Mucosa of rectum (tissue), 2 donors: ENCODE data around the gene JMJD6.

Experiments
- H3K27ac ChIP-seq, 2 donors: one replicate each; pipeline ENCODE4 v1.7.0; 2013; ENCODE audit warnings: inconsistent platforms in 2 of 2, low read depth in 2 of 2, low read length in 2 of 2
- H3K27me3 ChIP-seq, 2 donors: one replicate each; pipeline ENCODE4 v1.7.0; 2013; ENCODE audit warnings: low read length in 2 of 2; ENCODE audit not compliant: control insufficient read depth in 2 of 2, insufficient read depth in 2 of 2
- H3K36me3 ChIP-seq, 2 donors: one replicate each; pipeline ENCODE4 v1.7.0; 2013; ENCODE audit warnings: low read length in 2 of 2; ENCODE audit not compliant: control insufficient read depth in 2 of 2, insufficient read depth in 2 of 2
- H3K4me1 ChIP-seq, 2 donors: one replicate each; pipeline ENCODE4 v1.7.0; 2013; ENCODE audit warnings: low read length in 2 of 2, mild to moderate bottlenecking in 1 of 2; ENCODE audit not compliant: control insufficient read depth in 2 of 2, insufficient read depth in 2 of 2
- H3K4me3 ChIP-seq, 2 donors: one replicate each; pipeline ENCODE4 v1.7.0; 2013; ENCODE audit warnings: low read length in 2 of 2
- H3K9ac ChIP-seq, 2 donors: one replicate each; pipeline ENCODE4 v1.7.0; 2013; ENCODE audit warnings: low read length in 2 of 2, low read depth in 1 of 2, mild to moderate bottlenecking in 1 of 2
- H3K9me3 ChIP-seq, 2 donors: one replicate each; pipeline ENCODE4 v1.7.0; 2013; ENCODE audit warnings: low read length in 2 of 2; ENCODE audit not compliant: control insufficient read depth in 2 of 2
- donor health status: healthy.
- donor health status: Normal muscosa, but diverticular disease.

The JMJD6 gene

GRCh38 chr17:76689859-76690258 lies 36.5 kb downstream of the JMJD6 start:
- H3K27me3 ChIP-seq, result peaks cover 0 to 6% of the 10 kb centered on the region in 2 donors
- H3K36me3 ChIP-seq, result no peaks in the 10 kb centered on the region
- H3K4me1 ChIP-seq, result peaks cover 9% of the 10 kb centered on the region in 2 donors
- H3K4me3 ChIP-seq, result no peak overlapping the region
- no peaks in the 10 kb centered on the region for H3K9me3 ChIP-seq
- H3K9ac ChIP-seq, result no peak overlapping the region
- H3K27ac ChIP-seq, result no peak overlapping the region

GRCh38 chr17:76688165-76688622 lies 38.2 kb downstream of the JMJD6 start:
- Histone ChIP-seq H3K27ac (peak overlapping the region; percentile 78 to 79), H3K36me3 (peaks cover 0 to under 1% of the 10 kb centered on the region in 2 donors), H3K9ac (no peak overlapping the region), H3K9me3 (no peaks in the 10 kb centered on the region), H3K27me3 (peaks cover 0 to 6% of the 10 kb centered on the region in 2 donors), H3K4me3 (no peak overlapping the region), H3K4me1 (peaks cover 9% of the 10 kb centered on the region in 2 donors)

- H3K4me1 ChIP-seq, result peaks cover 9% of the 10 kb centered on the region in 2 donors
- peak overlapping the region; percentile 78 to 79 for H3K27ac ChIP-seq
- no peak overlapping the region for H3K9ac ChIP-seq
- peaks cover 0 to 3% of the 10 kb centered on the region in 2 donors for H3K36me3 ChIP-seq
- H3K27me3 ChIP-seq, result peaks cover 0 to 6% of the 10 kb centered on the region in 2 donors
- no peaks in the 10 kb centered on the region for H3K9me3 ChIP-seq
- no peak overlapping the region for H3K4me3 ChIP-seq
Observed at GRCh38 chr17:76687298-76688164, 38.9 kb downstream of the JMJD6 start.

GRCh38 chr17:76686538-76687297 lies 39.7 kb downstream of the JMJD6 start:
- no peak overlapping the region for H3K4me3 ChIP-seq
- H3K9me3 ChIP-seq, result no peaks in the 10 kb centered on the region
- H3K4me1 ChIP-seq, result peaks cover 9 to 13% of the 10 kb centered on the region in 2 donors
- H3K9ac ChIP-seq, result no peak overlapping the region
- peaks cover 0 to 3% of the 10 kb centered on the region in 2 donors for H3K36me3 ChIP-seq
- peak overlapping the region in 1 of 2 donors; percentile 79 for H3K27ac ChIP-seq
- H3K27me3 ChIP-seq, result peaks cover 0 to 6% of the 10 kb centered on the region in 2 donors

- no peak overlapping the region for H3K9ac ChIP-seq
- H3K27me3 ChIP-seq, result peaks cover 0 to 6% of the 10 kb centered on the region in 2 donors
- no peaks in the 10 kb centered on the region for H3K9me3 ChIP-seq
- no peak overlapping the region for H3K4me3 ChIP-seq
- peaks cover 0 to 3% of the 10 kb centered on the region in 2 donors for H3K36me3 ChIP-seq
- no peak overlapping the region for H3K27ac ChIP-seq
- peaks cover 14 to 18% of the 10 kb centered on the region in 2 donors for H3K4me1 ChIP-seq
Observed at GRCh38 chr17:76685846-76686245, 40.6 kb downstream of the JMJD6 start.

- H3K4me3 ChIP-seq, result no peak overlapping the region
Observed at GRCh38 chr17:76685366-76685765, 41.0 kb downstream of the JMJD6 start.

GRCh38 chr17:76684756-76685155 lies 41.6 kb downstream of the JMJD6 start:
- Histone ChIP-seq H3K4me1 (peaks cover 18 to 19% of the 10 kb centered on the region in 2 donors), H3K27ac (no peak overlapping the region), H3K9me3 (no peaks in the 10 kb centered on the region), H3K9ac (no peak overlapping the region), H3K27me3 (peaks cover 0 to 6% of the 10 kb centered on the region in 2 donors), H3K36me3 (peaks cover 0 to 3% of the 10 kb centered on the region in 2 donors), H3K4me3 (no peak overlapping the region)

More at GRCh38 chr17:76685366-76685765, 41.0 kb downstream of the JMJD6 start:
- no peaks in the 10 kb centered on the region for H3K9me3 ChIP-seq
- H3K4me1 ChIP-seq, result peaks cover 17 to 18% of the 10 kb centered on the region in 2 donors
- peaks cover 0 to 3% of the 10 kb centered on the region in 2 donors for H3K36me3 ChIP-seq
- H3K27ac ChIP-seq, result no peak overlapping the region
- H3K9ac ChIP-seq, result no peak overlapping the region
- peaks cover 0 to 6% of the 10 kb centered on the region in 2 donors for H3K27me3 ChIP-seq

- no peak overlapping the region for H3K9ac ChIP-seq
- H3K27ac ChIP-seq, result no peak overlapping the region
- H3K4me3 ChIP-seq, result no peak overlapping the region
- peaks cover 18 to 22% of the 10 kb centered on the region in 2 donors for H3K4me1 ChIP-seq
- peaks cover 0 to 3% of the 10 kb centered on the region in 2 donors for H3K36me3 ChIP-seq
- H3K27me3 ChIP-seq, result peaks cover 0 to 6% of the 10 kb centered on the region in 2 donors
- no peaks in the 10 kb centered on the region for H3K9me3 ChIP-seq
Observed at GRCh38 chr17:76683921-76684745, 42.3 kb downstream of the JMJD6 start.

- Histone ChIP-seq H3K36me3 (peaks cover 0 to 3% of the 10 kb centered on the region in 2 donors), H3K27ac (no peak overlapping the region), H3K9me3 (no peaks in the 10 kb centered on the region), H3K4me3 (no peak overlapping the region), H3K27me3 (peaks cover 0 to 3% of the 10 kb centered on the region in 2 donors), H3K9ac (no peak overlapping the region), H3K4me1 (peaks cover 21 to 29% of the 10 kb centered on the region in 2 donors)
Observed at GRCh38 chr17:76683011-76683755, 43.2 kb downstream of the JMJD6 start.
